Uterus (tissue), 4 donors: Measurements from ENCODE around the gene JOSD1. TPM values are rescaled to one million over a fixed set of nuclear protein-coding genes. Genes with fewer than 3 reads are reported as not detected.

Experiments used
- DNase-seq, 2 donors: peaks; one replicate each; pipeline ENCODE4 v3.0.0-alpha.2; 2019 to 2020
- H3K27ac ChIP-seq, 2 donors: fragments of 200-600 bp; sonication (generic); 1 replicate in 1 of 2; 2 replicates in 1 of 2; pipeline ENCODE4 v1.5.1; 2016 to 2018
- H3K27me3 ChIP-seq, 2 donors: fragments of 200-600 bp; sonication (generic); one replicate each; pipeline ENCODE4 v1.5.1; 2018 to 2019; ENCODE audit warnings: control low read depth in 1 of 2
- H3K36me3 ChIP-seq, 2 donors: fragments of 200-600 bp; sonication (generic); one replicate each; pipeline ENCODE4 v1.5.1; 2019; ENCODE audit warnings: control low read depth in 1 of 2
- H3K4me1 ChIP-seq, 2 donors: fragments of 200-600 bp; sonication (generic); one replicate each; pipeline ENCODE4 v1.5.1; 2018 to 2019; ENCODE audit warnings: control low read depth in 1 of 2
- H3K4me3 ChIP-seq, 2 donors: fragments of 200-600 bp; sonication (generic); 1 replicate in 1 of 2; 2 replicates in 1 of 2; pipeline ENCODE4 v1.5.1; 2018 to 2019; ENCODE audit warnings: mild to moderate bottlenecking in 1 of 2
- H3K9me3 ChIP-seq, 2 donors: fragments of 200-600 bp; sonication (generic); one replicate each; pipeline ENCODE4 v1.5.1; 2019; ENCODE audit warnings: control low read depth in 1 of 2
- CTCF ChIP-seq, 4 experiments: fragments of 200-600 bp in 2 of 4; fragments of 450-650 bp in 2 of 4; sonication (generic) in 2 of 4; IDR thresholded peaks; one replicate each; pipeline ENCODE4 v1.5.1; 2016 to 2019; ENCODE audit warnings: antibody characterized with exemption in 4 of 4, mild to moderate bottlenecking in 2 of 4, moderate library complexity in 1 of 4
- POLR2A ChIP-seq, 2 donors: fragments of 450-650 bp; IDR thresholded peaks; one replicate each; pipeline ENCODE4 v1.6.1; 2016; ENCODE audit warnings: antibody characterized with exemption in 2 of 2, mild to moderate bottlenecking in 1 of 2, moderate library complexity in 1 of 2
- intact Hi-C: fragments of 100-400 bp; cut with DNase I; formaldehyde crosslinking; loops from one replicate; pipeline ENCODE4 v1.15.1; 2023; ENCODE audit warnings: low total_unique reads
- total RNA-seq, 4 donors: library from RNA; depleted of rRNA in 3 of 4; stranded (reverse); fragments of >200 nt in 3 of 4; gene quantifications; one replicate each; pipeline versions ENCODE4 v1.1.0 to v1.2.4, GENCODE V29; 2014 to 2023
- donor health status: DM: yes; HTN: yes; CAD: no.

JOSD1 gene
- total RNA-seq, 4 donors from 2014 or later, result 24.4 to 57.9 (median 40.2) TPM

DNA sequence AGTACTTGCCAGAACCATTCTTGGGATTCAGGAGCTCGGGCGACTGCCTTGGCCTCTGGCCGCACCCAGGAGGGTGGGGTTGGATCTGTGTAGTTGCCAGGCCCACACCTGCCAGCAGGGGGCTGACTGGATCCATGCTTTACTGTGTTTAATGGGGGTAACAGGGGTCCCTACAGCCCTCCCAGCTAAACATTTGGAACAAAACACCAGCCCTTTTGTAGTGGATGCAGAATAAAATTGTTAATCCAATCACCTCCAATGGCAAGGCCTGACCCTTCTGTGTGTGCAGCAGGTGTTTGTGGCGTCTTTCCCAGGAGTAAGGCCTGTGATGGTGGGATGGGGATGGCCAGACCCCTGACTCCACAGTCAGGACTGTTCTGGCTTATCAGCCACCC lies 32.6 kb upstream of the JOSD1 start:
- peak; percentile 49 to 70 (median 64) for TF ChIP-seq CTCF (IDR thresholded peaks at IDR 0.05)
- no peak for TF ChIP-seq POLR2A (IDR thresholded peaks at IDR 0.05)
- peak; percentile 52 to 53 for DNase-seq
- Histone ChIP-seq H3K27ac (peak overlapping the region; percentile 62 to 67), H3K27me3 (no peaks in the 10 kb centered on the region), H3K4me1 (no peaks in the 10 kb centered on the region), H3K9me3 (no peaks in the 10 kb centered on the region), H3K36me3 (no peaks in the 10 kb centered on the region), H3K4me3 (no peak overlapping the region)
- intact Hi-C loops, result no loop called here

DNA sequence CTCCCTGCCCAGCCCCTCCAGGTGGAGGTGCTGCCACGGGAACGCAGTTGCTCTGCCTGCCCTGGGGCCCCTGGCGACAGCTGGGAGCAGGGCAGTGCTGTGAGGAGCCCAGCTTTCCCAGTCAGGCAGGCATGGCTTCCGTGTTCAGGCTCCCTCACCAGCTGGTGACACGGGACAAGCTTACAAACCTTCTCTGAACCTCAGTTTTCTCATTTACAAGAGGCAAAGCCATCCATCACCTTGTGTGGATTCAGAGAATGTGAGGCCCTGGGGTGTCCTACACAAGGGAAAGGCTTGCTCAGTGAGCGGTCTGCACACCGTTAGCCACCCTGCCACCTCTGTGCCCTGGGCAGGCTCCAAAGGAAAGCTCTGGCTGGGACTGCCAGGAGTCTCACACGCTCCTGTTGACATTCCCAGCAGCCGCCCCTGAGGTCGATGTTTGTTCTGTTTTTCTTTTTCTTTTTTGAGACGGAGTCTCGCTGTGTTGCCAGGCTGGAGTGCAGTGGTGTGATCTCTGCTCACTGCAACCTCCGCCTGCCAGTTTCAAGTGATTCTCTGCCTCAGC lies 31.6 kb upstream of the JOSD1 start:
- Histone ChIP-seq H3K36me3 (no peaks in the 10 kb centered on the region), H3K4me3 (no peak overlapping the region), H3K4me1 (no peaks in the 10 kb centered on the region), H3K27me3 (no peaks in the 10 kb centered on the region), H3K27ac (no peak overlapping the region), H3K9me3 (no peaks in the 10 kb centered on the region)
- no peak for TF ChIP-seq CTCF (IDR thresholded peaks at IDR 0.05)
- TF ChIP-seq POLR2A (IDR thresholded peaks at IDR 0.05), result no peak
- intact Hi-C loops, result no loop called here
- DNase-seq, result no peak

DNA sequence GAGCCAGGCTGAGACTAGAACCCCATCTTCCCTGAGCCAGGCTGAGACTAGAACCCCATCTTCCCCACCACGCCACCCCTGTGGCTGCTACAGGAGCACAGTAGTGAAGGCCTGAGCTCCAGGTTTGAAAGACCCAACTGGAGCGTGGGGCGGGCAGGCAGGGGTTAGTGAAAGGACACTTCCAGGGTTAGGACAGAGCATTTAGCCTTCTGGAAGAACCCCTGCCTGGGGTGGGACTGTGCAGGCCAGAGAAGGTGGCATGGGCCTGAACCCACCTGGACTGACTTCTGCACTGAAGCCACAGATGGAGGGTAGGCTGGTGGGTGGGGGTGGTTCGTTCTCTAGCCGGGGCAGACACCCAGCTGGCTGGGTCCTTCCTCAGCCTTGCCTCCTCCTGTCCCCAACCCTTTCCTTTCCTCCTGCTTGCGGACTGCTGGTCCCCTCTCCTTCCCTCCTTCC lies 31.0 kb upstream of the JOSD1 start:
- Histone ChIP-seq H3K27me3 (no peaks in the 10 kb centered on the region), H3K4me3 (no peak overlapping the region), H3K4me1 (no peaks in the 10 kb centered on the region), H3K9me3 (no peaks in the 10 kb centered on the region), H3K36me3 (no peaks in the 10 kb centered on the region), H3K27ac (no peak overlapping the region)
- intact Hi-C loops, result no loop called here
- no peak for TF ChIP-seq CTCF (IDR thresholded peaks at IDR 0.05)
- no peak for TF ChIP-seq POLR2A (IDR thresholded peaks at IDR 0.05)
- no peak for DNase-seq

DNA sequence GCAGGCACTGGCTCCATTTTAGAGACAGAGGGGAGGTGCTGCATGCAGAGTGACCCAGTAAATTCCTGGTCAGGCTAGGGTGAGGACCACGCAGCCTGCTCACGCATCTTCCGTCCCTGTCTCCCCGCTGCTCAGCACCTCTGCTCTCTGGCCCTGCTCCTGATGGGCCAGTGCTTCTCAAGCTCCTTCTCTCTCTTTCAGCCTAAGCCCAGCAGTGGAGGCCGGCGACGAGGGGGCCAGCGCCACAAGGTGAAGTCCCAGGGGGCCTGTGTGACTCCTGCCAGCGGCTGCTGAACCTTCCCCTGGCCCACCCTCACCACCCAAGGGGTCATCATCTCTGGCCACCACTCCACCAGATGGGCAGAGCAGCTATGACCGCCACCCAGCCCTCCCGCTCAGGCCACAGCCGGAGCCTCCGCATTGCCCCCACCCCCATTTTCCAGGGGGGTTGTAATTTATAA lies 29.7 kb upstream of the JOSD1 start:
- Histone ChIP-seq H3K9me3 (no peaks in the 10 kb centered on the region), H3K4me3 (no peak overlapping the region), H3K36me3 (no peaks in the 10 kb centered on the region), H3K27me3 (no peaks in the 10 kb centered on the region), H3K4me1 (no peaks in the 10 kb centered on the region), H3K27ac (no peak overlapping the region)
- intact Hi-C loops, result no loop called here
- TF ChIP-seq CTCF (IDR thresholded peaks at IDR 0.05), result no peak
- no peak for TF ChIP-seq POLR2A (IDR thresholded peaks at IDR 0.05)
- no peak for DNase-seq

DNA sequence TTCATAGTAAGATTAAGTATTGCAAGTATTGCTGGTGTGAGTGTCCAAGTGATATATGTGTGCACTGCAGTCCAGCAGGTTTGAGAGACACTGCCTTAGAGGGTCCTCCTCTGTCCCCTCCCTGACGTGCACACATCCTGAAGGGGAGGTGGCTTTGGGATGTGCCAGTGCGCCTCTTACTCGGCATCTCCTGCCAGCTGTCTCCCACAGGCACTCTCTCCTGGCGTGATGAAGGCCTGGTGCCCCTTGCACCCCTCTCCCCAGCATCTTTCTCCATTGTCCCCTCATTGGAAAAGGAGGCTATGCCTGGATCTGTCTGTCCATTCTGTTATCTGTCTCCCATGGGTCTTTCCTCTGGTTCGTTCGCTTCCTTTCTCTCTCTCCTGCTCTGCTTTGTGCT lies 29.2 kb upstream of the JOSD1 start:
- intact Hi-C loops, result no loop called here
- Histone ChIP-seq H3K36me3 (no peaks in the 10 kb centered on the region), H3K4me3 (no peak overlapping the region), H3K9me3 (no peaks in the 10 kb centered on the region), H3K27ac (no peak overlapping the region), H3K4me1 (no peaks in the 10 kb centered on the region), H3K27me3 (no peaks in the 10 kb centered on the region)
- TF ChIP-seq POLR2A (IDR thresholded peaks at IDR 0.05) (no peak), CTCF (IDR thresholded peaks at IDR 0.05) (no peak)
- DNase-seq, result no peak
